SK-N-SH treated with all-trans-retinoic acid at 6 μM for 48 hours (cell line): ENCODE measurements around the gene SRRM2.

Experiments used
- ATAC-seq: fragments of 200-7000 bp; cut with Tn5 transposase; 3 replicates; pipeline ENCODE4 v1.9.1; 2020; ENCODE audit warnings: mild to moderate bottlenecking, moderate library complexity
- ARNTL ChIP-seq: fragments of 450-650 bp; formaldehyde crosslinking; IDR thresholded peaks from 2 replicates; pipeline ENCODE4 v1.5.0; 2020; ENCODE audit warnings: low read depth, mild to moderate bottlenecking, moderate library complexity, borderline replicate concordance
- CSDC2 ChIP-seq: fragments of 250-450 bp; sonication (Bioruptor Pico); IDR thresholded peaks from 2 replicates; pipeline ENCODE4 v1.5.0; 2020; ENCODE audit warnings: mild to moderate bottlenecking, moderate library complexity
- GLIS3 ChIP-seq: fragments of 250-450 bp; sonication (Bioruptor Pico); IDR thresholded peaks from 2 replicates; pipeline ENCODE4 v1.5.0; 2020; ENCODE audit warnings: mild to moderate bottlenecking, moderate library complexity
- ISL1 ChIP-seq: fragments of 250-450 bp; sonication (Bioruptor Pico); IDR thresholded peaks from 2 replicates; pipeline ENCODE4 v2.1.2; 2022; ENCODE audit warnings: mild to moderate bottlenecking, moderate library complexity
- OSR1 ChIP-seq: fragments of 250-450 bp; sonication (Bioruptor Pico); IDR thresholded peaks from 2 replicates; pipeline ENCODE4 v1.8.0; 2022; ENCODE audit warnings: moderate library complexity, mild to moderate bottlenecking, inconsistent platforms
- PPARA ChIP-seq: fragments of 250-450 bp; sonication (Bioruptor Pico); IDR thresholded peaks from 2 replicates; pipeline ENCODE4 v1.5.0; 2020; ENCODE audit warnings: mild to moderate bottlenecking, borderline replicate concordance
- TOX ChIP-seq: fragments of 250-450 bp; sonication (Bioruptor Pico); IDR thresholded peaks from 2 replicates; pipeline ENCODE4 v1.8.0; 2021; ENCODE audit warnings: mild to moderate bottlenecking, moderate library complexity, borderline replicate concordance
- ZC3H10 ChIP-seq: fragments of 250-450 bp; sonication (Bioruptor Pico); IDR thresholded peaks from 2 replicates; pipeline ENCODE4 v1.5.1; 2021; ENCODE audit warnings: mild to moderate bottlenecking, moderate library complexity
- ZFP3 ChIP-seq: fragments of 250-450 bp; sonication (Bioruptor Pico); IDR thresholded peaks from 2 replicates; pipeline ENCODE4 v1.5.0; 2020; ENCODE audit warnings: mild to moderate bottlenecking, moderate library complexity
- ZFP30 ChIP-seq: fragments of 450-650 bp; formaldehyde crosslinking; IDR thresholded peaks from 2 replicates; pipeline ENCODE4 v1.5.0; 2022; ENCODE audit warnings: mild to moderate bottlenecking, moderate library complexity
- ZNF565 ChIP-seq: fragments of 450-650 bp; formaldehyde crosslinking; conservative IDR thresholded peaks from 2 replicates; pipeline ENCODE4 v1.5.0; 2020; ENCODE audit warnings: low read depth, mild to moderate bottlenecking, moderate library complexity
- ZNF70 ChIP-seq: fragments of 450-650 bp; formaldehyde crosslinking; IDR thresholded peaks from 2 replicates; pipeline ENCODE4 v1.5.0; 2020; ENCODE audit warnings: mild to moderate bottlenecking, moderate library complexity
- ZNF8 ChIP-seq: fragments of 450-650 bp; formaldehyde crosslinking; IDR thresholded peaks from 2 replicates; pipeline ENCODE4 v1.5.0; 2020; ENCODE audit warnings: mild to moderate bottlenecking, moderate library complexity
- TF ChIP-seq, protein P1 (sequence below): fragments of 250-450 bp; sonication (Bioruptor Pico); IDR thresholded peaks from 2 replicates; pipeline ENCODE4 v1.8.0; 2020; ENCODE audit warnings: mild to moderate bottlenecking, moderate library complexity, borderline replicate concordance
- TF ChIP-seq, protein P2 (sequence below): fragments of 250-450 bp; sonication (Bioruptor Pico); IDR thresholded peaks from 2 replicates; pipeline ENCODE4 v1.8.0; 2021; ENCODE audit warnings: low read depth, mild to moderate bottlenecking, moderate library complexity, borderline replicate concordance
- TF ChIP-seq, protein P3 (sequence below): fragments of 250-450 bp; sonication (Bioruptor Pico); IDR thresholded peaks from 2 replicates; pipeline ENCODE4 v1.5.1; 2020; ENCODE audit warnings: low read depth, mild to moderate bottlenecking, moderate library complexity
- TF ChIP-seq, protein P4 (sequence below): fragments of 250-450 bp; sonication (Bioruptor Pico); IDR thresholded peaks from 2 replicates; pipeline ENCODE4 v1.5.1; 2021; ENCODE audit warnings: mild to moderate bottlenecking, moderate library complexity
- TF ChIP-seq, protein P5 (sequence below): fragments of 250-450 bp; sonication (Bioruptor Pico); IDR thresholded peaks from 2 replicates; pipeline ENCODE4 v1.5.0; 2020; ENCODE audit warnings: mild to moderate bottlenecking, moderate library complexity

The SRRM2 gene

DNA sequence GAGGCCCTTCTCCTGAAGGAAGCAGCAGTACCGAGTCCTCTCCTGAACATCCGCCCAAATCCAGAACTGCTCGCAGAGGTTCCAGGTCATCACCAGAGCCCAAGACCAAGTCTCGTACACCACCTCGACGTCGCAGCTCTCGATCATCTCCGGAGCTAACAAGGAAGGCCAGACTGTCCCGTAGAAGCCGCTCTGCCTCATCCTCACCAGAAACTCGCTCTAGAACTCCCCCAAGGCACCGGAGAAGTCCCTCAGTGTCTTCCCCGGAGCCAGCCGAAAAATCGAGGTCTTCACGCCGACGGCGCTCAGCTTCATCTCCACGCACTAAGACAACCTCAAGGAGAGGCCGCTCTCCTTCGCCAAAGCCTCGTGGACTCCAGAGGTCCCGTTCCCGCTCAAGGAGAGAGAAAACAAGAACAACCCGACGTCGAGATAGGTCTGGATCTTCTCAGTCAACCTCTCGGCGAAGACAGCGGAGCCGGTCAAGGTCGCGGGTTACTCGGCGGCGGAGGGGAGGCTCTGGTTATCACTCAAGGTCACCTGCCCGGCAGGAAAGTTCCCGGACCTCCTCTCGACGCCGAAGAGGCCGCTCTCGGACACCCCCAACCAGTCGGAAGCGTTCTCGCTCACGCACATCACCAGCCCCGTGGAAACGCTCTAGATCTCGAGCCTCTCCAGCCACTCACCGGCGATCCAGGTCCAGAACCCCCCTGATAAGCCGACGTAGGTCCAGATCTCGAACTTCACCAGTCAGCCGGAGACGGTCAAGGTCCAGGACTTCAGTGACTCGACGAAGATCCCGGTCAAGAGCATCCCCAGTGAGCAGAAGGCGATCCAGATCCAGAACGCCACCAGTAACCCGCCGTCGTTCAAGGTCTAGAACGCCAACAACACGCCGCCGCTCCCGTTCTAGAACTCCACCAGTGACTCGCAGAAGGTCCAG is 13.3 kb downstream of the SRRM2 start:
- no peak for TF ChIP-seq GLIS3 (CRISPR knock-in tag)
- no peak for ATAC-seq

DNA sequence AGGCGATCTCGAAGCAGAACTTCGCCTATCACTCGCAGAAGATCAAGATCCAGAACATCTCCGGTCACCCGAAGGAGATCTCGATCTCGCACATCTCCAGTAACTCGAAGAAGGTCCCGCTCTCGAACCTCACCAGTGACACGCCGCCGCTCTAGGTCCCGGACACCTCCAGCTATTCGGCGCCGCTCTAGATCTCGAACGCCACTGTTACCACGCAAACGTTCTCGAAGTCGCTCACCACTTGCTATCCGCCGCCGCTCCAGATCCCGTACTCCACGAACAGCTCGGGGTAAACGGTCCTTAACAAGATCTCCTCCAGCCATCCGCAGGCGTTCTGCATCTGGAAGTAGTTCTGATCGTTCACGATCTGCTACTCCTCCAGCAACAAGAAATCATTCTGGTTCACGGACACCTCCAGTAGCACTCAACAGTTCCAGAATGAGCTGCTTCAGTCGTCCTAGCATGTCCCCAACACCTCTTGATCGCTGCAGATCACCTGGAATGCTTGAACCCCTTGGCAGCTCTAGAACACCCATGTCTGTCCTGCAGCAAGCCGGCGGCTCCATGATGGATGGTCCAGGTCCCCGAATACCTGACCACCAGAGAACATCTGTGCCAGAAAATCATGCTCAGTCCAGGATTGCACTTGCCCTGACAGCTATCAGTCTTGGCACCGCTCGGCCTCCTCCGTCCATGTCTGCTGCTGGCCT is 14.1 kb downstream of the SRRM2 start:
- no peak for ATAC-seq
- TF ChIP-seq, protein P1, sequence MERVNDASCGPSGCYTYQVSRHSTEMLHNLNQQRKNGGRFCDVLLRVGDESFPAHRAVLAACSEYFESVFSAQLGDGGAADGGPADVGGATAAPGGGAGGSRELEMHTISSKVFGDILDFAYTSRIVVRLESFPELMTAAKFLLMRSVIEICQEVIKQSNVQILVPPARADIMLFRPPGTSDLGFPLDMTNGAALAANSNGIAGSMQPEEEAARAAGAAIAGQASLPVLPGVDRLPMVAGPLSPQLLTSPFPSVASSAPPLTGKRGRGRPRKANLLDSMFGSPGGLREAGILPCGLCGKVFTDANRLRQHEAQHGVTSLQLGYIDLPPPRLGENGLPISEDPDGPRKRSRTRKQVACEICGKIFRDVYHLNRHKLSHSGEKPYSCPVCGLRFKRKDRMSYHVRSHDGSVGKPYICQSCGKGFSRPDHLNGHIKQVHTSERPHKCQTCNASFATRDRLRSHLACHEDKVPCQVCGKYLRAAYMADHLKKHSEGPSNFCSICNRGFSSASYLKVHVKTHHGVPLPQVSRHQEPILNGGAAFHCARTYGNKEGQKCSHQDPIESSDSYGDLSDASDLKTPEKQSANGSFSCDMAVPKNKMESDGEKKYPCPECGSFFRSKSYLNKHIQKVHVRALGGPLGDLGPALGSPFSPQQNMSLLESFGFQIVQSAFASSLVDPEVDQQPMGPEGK (CRISPR knock-in tag) = no peak
- TF ChIP-seq, protein P2, sequence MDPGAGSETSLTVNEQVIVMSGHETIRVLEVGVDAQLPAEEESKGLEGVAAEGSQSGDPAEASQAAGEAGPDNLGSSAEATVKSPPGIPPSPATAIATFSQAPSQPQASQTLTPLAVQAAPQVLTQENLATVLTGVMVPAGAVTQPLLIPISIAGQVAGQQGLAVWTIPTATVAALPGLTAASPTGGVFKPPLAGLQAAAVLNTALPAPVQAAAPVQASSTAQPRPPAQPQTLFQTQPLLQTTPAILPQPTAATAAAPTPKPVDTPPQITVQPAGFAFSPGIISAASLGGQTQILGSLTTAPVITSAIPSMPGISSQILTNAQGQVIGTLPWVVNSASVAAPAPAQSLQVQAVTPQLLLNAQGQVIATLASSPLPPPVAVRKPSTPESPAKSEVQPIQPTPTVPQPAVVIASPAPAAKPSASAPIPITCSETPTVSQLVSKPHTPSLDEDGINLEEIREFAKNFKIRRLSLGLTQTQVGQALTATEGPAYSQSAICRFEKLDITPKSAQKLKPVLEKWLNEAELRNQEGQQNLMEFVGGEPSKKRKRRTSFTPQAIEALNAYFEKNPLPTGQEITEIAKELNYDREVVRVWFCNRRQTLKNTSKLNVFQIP = no peak
- TF ChIP-seq ISL1 (no peak), PPARA (CRISPR knock-in tag) (no peak), ZNF565 (CRISPR knock-in tag) (no peak), TOX (no peak), OSR1 (no peak)

DNA sequence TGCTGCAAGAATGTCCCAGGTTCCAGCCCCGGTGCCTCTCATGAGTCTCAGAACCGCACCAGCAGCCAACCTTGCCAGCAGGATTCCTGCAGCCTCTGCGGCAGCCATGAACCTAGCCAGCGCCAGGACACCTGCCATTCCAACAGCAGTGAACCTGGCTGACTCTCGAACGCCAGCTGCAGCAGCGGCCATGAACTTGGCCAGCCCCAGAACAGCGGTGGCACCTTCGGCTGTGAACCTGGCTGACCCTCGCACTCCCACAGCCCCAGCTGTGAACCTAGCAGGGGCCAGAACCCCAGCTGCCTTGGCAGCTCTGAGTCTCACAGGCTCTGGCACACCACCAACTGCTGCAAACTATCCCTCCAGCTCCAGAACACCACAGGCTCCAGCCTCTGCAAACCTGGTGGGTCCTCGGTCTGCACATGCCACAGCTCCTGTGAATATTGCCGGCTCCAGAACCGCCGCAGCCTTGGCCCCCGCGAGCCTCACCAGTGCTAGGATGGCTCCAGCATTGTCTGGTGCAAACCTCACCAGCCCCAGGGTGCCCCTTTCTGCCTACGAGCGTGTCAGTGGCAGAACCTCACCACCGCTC is 14.8 kb downstream of the SRRM2 start:
- TF ChIP-seq OSR1 (no peak), CSDC2 (CRISPR knock-in tag) (no peak), GLIS3 (CRISPR knock-in tag) (no peak), ZNF8 (CRISPR knock-in tag) (no peak), ZFP30 (no peak), ZNF70 (CRISPR knock-in tag) (no peak), ARNTL (CRISPR knock-in tag) (no peak), ZFP3 (no peak), ZC3H10 (CRISPR knock-in tag) (no peak), ISL1 (no peak), PPARA (CRISPR knock-in tag) (no peak)
- TF ChIP-seq, protein P3, sequence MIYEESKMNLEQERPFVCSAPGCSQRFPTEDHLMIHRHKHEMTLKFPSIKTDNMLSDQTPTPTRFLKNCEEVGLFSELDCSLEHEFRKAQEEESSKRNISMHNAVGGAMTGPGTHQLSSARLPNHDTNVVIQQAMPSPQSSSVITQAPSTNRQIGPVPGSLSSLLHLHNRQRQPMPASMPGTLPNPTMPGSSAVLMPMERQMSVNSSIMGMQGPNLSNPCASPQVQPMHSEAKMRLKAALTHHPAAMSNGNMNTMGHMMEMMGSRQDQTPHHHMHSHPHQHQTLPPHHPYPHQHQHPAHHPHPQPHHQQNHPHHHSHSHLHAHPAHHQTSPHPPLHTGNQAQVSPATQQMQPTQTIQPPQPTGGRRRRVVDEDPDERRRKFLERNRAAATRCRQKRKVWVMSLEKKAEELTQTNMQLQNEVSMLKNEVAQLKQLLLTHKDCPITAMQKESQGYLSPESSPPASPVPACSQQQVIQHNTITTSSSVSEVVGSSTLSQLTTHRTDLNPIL (CRISPR knock-in tag) = no peak
- TF ChIP-seq, protein P4, sequence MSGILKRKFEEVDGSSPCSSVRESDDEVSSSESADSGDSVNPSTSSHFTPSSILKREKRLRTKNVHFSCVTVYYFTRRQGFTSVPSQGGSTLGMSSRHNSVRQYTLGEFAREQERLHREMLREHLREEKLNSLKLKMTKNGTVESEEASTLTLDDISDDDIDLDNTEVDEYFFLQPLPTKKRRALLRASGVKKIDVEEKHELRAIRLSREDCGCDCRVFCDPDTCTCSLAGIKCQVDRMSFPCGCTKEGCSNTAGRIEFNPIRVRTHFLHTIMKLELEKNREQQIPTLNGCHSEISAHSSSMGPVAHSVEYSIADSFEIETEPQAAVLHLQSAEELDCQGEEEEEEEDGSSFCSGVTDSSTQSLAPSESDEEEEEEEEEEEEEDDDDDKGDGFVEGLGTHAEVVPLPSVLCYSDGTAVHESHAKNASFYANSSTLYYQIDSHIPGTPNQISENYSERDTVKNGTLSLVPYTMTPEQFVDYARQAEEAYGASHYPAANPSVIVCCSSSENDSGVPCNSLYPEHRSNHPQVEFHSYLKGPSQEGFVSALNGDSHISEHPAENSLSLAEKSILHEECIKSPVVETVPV (CRISPR knock-in tag) = no peak
- TF ChIP-seq, protein P2 = no peak
- TF ChIP-seq, protein P5, sequence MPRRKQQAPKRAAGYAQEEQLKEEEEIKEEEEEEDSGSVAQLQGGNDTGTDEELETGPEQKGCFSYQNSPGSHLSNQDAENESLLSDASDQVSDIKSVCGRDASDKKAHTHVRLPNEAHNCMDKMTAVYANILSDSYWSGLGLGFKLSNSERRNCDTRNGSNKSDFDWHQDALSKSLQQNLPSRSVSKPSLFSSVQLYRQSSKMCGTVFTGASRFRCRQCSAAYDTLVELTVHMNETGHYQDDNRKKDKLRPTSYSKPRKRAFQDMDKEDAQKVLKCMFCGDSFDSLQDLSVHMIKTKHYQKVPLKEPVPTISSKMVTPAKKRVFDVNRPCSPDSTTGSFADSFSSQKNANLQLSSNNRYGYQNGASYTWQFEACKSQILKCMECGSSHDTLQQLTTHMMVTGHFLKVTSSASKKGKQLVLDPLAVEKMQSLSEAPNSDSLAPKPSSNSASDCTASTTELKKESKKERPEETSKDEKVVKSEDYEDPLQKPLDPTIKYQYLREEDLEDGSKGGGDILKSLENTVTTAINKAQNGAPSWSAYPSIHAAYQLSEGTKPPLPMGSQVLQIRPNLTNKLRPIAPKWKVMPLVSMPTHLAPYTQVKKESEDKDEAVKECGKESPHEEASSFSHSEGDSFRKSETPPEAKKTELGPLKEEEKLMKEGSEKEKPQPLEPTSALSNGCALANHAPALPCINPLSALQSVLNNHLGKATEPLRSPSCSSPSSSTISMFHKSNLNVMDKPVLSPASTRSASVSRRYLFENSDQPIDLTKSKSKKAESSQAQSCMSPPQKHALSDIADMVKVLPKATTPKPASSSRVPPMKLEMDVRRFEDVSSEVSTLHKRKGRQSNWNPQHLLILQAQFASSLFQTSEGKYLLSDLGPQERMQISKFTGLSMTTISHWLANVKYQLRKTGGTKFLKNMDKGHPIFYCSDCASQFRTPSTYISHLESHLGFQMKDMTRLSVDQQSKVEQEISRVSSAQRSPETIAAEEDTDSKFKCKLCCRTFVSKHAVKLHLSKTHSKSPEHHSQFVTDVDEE (CRISPR knock-in tag) = no peak
- TF ChIP-seq, all 23 proteins: peak for 0
- ATAC-seq = no peak
